ENCODE results near the gene CBLB.

Gene CBLB

DNA sequence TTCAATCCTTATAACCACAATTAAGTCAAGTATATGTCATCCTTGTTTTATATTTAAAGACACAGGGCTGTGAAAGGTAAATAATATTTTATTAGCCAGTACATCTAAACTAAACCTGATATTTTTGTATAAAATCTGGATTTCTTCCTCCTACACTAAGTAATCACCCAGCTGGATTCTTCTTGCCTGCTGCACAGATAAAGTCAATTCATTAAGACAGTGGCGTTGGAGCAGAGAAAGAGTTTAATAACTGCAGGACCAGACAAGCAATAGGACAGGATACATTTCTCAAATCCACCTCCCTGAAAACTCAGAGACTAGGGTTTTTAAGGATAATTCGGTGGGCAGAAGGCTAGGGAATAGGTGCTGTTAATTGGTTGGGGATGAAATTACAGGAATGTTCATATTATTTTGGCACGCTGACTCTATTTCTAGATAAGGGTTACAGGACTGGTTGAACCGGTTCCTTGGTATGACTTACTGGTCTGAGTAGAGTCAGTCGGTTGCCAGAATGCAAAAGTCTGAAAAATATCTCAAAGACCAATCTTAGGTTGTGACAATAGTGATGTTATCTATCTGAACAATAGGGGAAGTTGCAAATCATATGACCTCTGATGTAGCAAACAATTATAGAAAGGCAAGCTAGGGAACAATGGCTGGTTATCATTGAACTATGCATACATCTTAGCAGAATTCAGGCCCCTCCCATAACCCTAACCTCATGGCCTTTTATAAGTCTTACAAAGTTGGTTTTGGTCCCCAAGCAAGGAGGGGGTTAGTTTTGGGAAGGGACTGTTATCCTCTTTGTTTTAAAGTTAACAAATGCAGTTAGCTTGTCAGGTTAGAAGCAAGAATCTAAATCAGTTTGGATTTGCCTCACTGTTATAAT is 257.3 kb downstream of the CBLB start:
- DNase-seq, result no peak

DNA sequence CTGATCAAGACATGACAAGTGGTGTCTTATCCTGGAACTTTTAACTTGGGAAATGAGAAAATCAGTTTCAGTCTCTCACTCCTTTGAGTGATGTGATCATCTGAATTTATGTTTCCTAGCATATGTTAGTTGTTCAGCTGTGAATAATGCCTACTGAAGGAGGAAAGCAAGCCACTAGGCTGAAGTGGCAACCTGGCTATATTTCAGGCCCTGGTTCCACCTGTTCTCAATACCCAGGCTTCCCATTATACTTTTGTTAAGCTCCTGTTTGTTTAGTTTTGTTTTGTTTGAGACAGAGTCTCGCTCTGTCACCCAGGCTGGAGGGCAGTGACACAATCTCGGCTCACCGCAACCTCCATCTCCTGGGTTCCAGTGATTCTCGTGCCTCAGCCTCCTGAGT is 258.3 kb downstream of the CBLB start:
- no peak for DNase-seq

DNA sequence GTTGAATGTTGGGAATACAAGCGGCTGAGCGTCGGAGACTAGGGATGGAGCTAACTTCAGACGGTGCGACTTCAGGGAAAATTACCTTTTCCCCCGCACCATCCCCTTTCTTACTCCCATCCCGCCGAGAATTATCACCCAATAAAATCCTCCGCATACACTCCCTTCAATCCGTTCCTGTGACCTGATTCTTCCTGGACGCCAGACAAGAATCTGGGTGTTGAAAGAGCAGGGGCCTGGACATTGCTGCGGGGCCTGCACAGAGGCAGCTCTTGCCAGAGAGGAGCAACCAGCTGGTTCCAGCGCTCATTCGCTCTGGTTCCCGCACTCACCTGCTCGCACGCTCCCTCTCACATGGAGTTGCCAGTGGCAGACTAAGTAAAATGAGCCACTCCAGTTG is 260.2 kb downstream of the CBLB start:
- DNase-seq, result no peak

DNA sequence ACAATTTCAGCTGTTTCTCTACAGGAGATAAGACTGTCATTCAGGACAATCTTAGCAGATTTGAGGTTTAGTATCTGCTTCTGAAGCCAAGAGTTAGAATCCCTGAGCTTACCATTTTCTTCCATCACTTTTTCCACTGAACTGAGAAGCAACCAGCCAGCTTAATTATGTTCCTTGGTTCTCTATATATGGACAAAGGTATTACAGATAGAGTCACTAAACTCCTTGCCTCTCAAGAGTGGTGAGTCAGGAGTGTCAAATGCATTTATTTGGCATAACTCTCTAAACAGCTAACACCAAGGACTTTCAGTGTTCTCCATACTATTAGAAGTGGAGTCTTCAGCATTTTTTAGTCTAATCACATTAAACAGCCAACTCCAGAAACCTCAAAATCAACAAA is 262.8 kb downstream of the CBLB start:
- no peak for DNase-seq
